ENCODE measurements around the gene MYG1.

DNA sequence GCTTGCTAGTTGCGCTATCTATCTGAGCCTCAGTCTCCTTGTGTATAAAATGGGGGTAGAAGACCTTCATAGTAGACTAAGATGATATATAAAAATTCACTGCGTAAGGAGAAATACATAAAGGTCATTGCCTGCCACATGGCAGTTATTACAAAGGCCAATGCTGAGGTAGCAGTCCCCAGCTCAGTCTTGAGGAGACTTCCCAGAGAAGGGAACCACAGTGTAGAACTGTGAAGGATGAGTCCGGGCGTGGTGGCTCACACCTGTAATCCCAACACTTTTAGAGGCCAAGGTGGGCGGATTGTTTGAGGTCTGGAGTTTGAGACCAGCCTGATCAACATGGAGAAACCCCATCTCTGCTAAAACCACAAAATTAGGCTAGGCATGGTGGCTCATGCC lies 53.8 kb downstream of the MYG1 start:
- TF ChIP-seq POLR2A (IDR thresholded peaks at IDR 0.05; ENCODE audit: low read length) (no peak), RAD21 (conservative IDR thresholded peaks at IDR 0.05 in 1 of 2, IDR thresholded peaks at IDR 0.05 in 1 of 2) (no peak), RCOR1 (IDR thresholded peaks at IDR 0.05; ENCODE audit: low read depth, low read length) (no peak), CHD2 (IDR thresholded peaks at IDR 0.05; ENCODE audit: low read length, partially characterized antibody) (no peak), RFX5 (IDR thresholded peaks at IDR 0.05) (no peak)
- TF ChIP-seq, protein P1, sequence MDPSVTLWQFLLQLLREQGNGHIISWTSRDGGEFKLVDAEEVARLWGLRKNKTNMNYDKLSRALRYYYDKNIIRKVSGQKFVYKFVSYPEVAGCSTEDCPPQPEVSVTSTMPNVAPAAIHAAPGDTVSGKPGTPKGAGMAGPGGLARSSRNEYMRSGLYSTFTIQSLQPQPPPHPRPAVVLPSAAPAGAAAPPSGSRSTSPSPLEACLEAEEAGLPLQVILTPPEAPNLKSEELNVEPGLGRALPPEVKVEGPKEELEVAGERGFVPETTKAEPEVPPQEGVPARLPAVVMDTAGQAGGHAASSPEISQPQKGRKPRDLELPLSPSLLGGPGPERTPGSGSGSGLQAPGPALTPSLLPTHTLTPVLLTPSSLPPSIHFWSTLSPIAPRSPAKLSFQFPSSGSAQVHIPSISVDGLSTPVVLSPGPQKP (IDR thresholded peaks at IDR 0.05; ENCODE audit: low read depth, low read length), result no peak
- TF ChIP-seq, protein P2, sequence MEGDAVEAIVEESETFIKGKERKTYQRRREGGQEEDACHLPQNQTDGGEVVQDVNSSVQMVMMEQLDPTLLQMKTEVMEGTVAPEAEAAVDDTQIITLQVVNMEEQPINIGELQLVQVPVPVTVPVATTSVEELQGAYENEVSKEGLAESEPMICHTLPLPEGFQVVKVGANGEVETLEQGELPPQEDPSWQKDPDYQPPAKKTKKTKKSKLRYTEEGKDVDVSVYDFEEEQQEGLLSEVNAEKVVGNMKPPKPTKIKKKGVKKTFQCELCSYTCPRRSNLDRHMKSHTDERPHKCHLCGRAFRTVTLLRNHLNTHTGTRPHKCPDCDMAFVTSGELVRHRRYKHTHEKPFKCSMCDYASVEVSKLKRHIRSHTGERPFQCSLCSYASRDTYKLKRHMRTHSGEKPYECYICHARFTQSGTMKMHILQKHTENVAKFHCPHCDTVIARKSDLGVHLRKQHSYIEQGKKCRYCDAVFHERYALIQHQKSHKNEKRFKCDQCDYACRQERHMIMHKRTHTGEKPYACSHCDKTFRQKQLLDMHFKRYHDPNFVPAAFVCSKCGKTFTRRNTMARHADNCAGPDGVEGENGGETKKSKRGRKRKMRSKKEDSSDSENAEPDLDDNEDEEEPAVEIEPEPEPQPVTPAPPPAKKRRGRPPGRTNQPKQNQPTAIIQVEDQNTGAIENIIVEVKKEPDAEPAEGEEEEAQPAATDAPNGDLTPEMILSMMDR (IDR thresholded peaks at IDR 0.05), result no peak
- TF ChIP-seq, protein P3, sequence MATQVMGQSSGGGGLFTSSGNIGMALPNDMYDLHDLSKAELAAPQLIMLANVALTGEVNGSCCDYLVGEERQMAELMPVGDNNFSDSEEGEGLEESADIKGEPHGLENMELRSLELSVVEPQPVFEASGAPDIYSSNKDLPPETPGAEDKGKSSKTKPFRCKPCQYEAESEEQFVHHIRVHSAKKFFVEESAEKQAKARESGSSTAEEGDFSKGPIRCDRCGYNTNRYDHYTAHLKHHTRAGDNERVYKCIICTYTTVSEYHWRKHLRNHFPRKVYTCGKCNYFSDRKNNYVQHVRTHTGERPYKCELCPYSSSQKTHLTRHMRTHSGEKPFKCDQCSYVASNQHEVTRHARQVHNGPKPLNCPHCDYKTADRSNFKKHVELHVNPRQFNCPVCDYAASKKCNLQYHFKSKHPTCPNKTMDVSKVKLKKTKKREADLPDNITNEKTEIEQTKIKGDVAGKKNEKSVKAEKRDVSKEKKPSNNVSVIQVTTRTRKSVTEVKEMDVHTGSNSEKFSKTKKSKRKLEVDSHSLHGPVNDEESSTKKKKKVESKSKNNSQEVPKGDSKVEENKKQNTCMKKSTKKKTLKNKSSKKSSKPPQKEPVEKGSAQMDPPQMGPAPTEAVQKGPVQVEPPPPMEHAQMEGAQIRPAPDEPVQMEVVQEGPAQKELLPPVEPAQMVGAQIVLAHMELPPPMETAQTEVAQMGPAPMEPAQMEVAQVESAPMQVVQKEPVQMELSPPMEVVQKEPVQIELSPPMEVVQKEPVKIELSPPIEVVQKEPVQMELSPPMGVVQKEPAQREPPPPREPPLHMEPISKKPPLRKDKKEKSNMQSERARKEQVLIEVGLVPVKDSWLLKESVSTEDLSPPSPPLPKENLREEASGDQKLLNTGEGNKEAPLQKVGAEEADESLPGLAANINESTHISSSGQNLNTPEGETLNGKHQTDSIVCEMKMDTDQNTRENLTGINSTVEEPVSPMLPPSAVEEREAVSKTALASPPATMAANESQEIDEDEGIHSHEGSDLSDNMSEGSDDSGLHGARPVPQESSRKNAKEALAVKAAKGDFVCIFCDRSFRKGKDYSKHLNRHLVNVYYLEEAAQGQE (IDR thresholded peaks at IDR 0.05), result no peak

Data from A549 (cell line).